ENCODE results near the gene CELA3B. TPM values are rescaled to one million over a fixed set of nuclear protein-coding genes. Genes with fewer than 3 reads are reported as not detected.

The CELA3B gene
- total RNA-seq, 1 donor = not detected

DNA sequence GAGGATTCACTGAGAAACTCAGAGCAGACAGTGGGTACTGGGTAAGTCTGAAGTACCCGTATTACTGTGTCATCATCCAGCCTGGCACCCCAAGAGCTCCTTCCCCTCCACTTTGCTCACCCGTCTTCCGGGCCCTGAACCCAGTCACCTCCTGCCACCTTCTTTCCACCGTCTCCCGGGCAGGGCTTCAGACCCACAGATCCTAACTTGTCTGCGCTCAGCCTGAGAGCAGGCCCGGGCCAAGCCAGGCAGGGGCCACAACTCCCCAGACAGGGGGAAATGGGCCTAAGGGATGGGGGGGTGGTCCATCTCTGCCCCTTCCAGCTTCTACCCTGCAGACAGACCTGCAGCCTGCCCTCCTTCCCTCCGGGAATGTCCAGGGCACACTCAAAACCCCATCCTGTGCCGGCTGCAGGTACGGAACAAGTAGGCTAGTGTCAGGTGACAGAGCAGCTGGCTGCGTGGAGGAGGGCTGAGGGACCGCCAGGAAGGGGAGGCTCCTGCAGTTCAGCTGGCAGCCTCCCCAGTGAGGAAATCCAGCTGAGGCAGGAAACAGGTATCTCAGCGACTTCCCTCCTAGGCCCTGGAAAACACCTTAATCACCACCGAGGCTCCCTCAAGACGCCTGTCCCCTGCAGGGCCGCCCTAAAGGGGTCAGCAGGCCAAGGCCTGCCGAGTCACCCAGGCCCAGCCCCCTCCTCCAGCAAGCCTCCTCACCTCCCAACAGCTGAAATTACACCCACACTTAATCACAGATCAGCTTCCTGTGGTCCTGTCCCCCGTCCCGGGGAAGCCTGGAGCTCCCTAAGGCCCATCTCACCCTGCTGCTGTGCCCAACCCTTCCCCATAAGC, 43.2 kb upstream of the CELA3B start:
- peak overlapping the region; percentile 41 for H3K4me3 ChIP-seq (ENCODE audit: low read depth, low read length)
- no peak for TF ChIP-seq CTCF (IDR thresholded peaks at IDR 0.05; ENCODE audit: insufficient read depth, low read length)
- no peak for DNase-seq (ENCODE audit: low read depth)

DNA sequence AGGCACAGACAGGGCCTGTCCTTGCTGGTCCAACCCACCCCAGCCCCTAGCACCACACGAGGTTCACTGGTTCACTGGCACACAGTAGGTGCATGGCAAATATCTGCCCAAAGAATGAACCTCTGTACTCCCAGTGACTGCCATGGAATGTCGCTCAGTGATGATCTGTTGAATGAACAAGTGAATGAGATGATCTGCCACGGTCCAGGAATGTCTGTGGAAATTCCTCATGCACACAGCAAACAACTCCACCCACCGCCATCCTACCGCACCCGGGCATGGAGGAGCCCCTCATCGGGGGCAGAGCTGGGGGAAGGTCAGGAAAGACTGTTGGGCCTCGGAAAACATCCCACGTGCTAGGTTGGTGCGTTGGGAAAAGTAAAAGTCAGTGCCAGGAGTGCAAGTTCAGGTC, 41.4 kb upstream of the CELA3B start:
- TF ChIP-seq CTCF (IDR thresholded peaks at IDR 0.05; ENCODE audit: insufficient read depth, low read length) = no peak
- DNase-seq (ENCODE audit: low read depth) = peak; percentile 53
- peak overlapping the region; percentile 94 for H3K4me3 ChIP-seq (ENCODE audit: low read depth, low read length)

GRCh38 chr1:21935891-21936365, 40.9 kb upstream of the CELA3B start:
- DNase-seq (ENCODE audit: low read depth) = no peak
- H3K4me3 ChIP-seq (ENCODE audit: low read depth, low read length) = peak overlapping the region; percentile 94
- no peak for TF ChIP-seq CTCF (IDR thresholded peaks at IDR 0.05; ENCODE audit: insufficient read depth, low read length)

GRCh38 chr1:21936366-21937031, 40.3 kb upstream of the CELA3B start:
- peak overlapping the region; percentile 94 for H3K4me3 ChIP-seq (ENCODE audit: low read depth, low read length)
- no peak for DNase-seq (ENCODE audit: low read depth)

GRCh38 chr1:21937034-21937371, 39.8 kb upstream of the CELA3B start, which contains the start of gene HSPG2:
HSPG2 (minus strand) TSS chr1:21937310; CDS start chr1:21937217, 93 bp downstream.
- no peak for TF ChIP-seq CTCF (IDR thresholded peaks at IDR 0.05; ENCODE audit: insufficient read depth, low read length)
- DNase-seq (ENCODE audit: low read depth) = no peak

More at GRCh38 chr1:21936366-21937031, 40.3 kb upstream of the CELA3B start:
- TF ChIP-seq CTCF (IDR thresholded peaks at IDR 0.05; ENCODE audit: insufficient read depth, low read length) = no peak

DNA sequence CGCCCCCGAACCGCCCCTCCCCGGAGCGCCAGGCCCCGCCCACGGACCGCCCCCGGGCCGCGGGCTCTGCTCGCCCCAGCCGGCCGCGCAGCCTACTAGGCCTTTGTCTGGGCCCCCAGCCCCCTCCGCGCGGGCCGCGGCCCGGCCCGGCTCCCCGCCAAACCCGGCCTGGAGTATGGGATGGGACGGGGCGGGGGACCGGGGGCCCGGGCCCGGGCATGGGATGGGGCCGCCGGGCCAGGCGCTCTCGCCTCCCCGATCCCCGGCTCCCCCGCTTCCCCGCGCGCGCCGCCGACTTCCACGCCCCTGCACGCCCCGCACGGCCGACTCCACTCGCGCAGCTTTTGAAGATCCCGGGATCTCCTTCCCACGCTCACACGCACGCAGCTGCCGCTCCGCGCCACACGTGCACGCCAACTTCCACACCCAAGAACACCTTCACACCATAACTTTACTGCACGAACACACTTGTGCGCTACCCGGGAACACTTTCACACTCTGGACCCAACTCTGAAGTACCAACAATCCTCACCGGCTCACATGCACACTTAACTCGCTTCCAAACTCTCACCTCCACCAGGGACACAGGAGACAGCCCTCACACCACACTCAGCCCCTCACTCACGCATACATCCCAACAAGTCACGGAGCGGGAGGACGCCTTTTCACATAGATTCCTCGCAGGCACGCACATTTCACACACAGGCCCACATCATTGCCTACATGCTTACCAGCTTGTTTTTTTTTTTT, 39.3 kb upstream of the CELA3B start:
- TF ChIP-seq CTCF (IDR thresholded peaks at IDR 0.05; ENCODE audit: insufficient read depth, low read length) = no peak
- peak overlapping the region; percentile 22 for H3K4me3 ChIP-seq (ENCODE audit: low read depth, low read length)
- DNase-seq (ENCODE audit: low read depth) = peak; percentile 75

More at GRCh38 chr1:21937034-21937371, 39.8 kb upstream of the CELA3B start, which contains the start of gene HSPG2:
- H3K4me3 ChIP-seq (ENCODE audit: low read depth, low read length) = peak within 1 kb of the TSS; percentile 94
